HG03575 (cell line): Measurements from ENCODE around the gene MIB2.
"Not testable (repeated sequence)": the region's sequence is repeated elsewhere in the genome, so short reads cannot be mapped to it uniquely, and the experiment has no call there.

Experiments used
- ATAC-seq: cut with Tn5 transposase; IDR thresholded peaks from one replicate; pipeline ENCODE4 v1.9.1; 2021; ENCODE audit not compliant: unreplicated experiment, insufficient number of reproducible peaks, low FRiP score; ENCODE audit errors: extremely low read depth

MIB2 gene

DNA sequence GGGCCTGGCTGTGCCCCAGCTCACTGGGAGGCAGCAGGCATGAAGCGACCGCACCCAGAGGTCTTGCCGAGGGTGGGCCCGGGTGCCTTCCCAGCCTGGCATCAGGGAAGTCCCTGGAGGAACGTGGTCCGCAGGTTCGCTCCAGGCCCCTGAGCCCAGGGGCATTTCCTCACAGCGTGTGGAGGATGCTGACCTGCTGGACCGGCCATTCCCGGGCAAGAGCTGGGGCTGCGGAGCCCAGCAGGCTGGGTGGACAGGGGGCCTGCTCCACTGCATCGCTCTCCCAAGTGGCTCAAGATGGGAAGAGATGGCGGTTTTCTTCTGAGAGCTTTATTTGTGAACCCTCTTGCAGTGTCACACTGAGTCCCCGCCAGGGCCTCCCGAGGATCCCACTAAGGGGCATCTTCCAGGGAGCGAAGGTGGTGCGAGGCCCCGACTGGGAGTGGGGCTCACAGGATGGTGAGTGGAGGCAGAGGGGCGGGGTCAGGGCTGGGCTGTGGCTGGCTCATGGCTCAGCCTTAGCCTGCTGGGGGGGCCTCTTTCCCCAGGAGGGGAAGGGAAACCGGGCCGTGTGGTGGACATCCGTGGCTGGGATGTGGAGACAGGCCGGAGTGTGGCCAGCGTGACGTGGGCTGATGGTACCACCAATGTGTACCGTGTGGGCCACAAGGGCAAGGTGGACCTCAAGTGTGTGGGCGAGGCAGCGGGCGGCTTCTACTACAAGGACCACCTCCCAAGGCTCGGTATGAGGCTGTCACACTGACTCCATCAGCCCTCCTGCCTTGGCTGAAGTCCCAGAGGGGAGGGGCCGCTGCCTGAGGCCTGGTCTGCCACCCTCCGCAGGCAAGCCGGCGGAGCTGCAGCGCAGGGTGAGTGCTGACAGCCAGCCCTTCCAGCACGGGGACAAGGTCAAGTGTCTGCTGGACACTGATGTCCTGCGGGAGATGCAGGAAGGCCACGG lies 9.4 kb downstream of the MIB2 start:
- no peak for ATAC-seq

- no peak for ATAC-seq
Observed at GRCh38 chr1:1625404-1625775, 10.1 kb downstream of the MIB2 start.

GRCh38 chr1:1625824-1626206 lies 10.5 kb downstream of the MIB2 start:
- no peak for ATAC-seq

- ATAC-seq: no peak
Observed at GRCh38 chr1:1626207-1627141, 11.2 kb downstream of the MIB2 start.

DNA sequence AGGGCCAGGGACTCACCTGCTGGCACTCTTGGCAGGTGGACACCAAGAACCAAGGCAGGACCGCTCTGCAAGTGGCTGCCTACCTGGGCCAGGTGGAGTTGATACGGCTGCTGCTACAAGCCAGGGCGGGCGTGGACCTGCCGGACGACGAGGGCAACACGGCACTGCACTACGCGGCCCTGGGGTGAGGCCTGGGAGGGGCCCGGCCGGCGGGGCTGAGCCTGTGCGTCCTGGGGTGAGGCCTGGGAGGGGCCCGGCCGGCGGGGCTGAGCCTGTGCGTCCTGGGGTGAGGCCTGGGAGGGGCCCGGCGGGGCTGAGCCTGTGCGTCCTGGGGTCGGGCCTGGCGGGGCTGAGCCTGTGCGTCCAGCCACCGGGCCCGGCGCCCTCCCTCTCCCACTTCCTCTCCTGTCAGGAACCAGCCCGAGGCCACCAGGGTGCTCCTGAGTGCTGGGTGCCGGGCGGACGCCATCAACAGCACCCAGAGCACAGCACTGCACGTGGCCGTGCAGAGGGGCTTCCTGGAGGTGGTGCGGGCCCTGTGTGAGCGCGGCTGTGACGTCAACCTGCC lies 12.0 kb downstream of the MIB2 start:
- no peak for ATAC-seq

DNA sequence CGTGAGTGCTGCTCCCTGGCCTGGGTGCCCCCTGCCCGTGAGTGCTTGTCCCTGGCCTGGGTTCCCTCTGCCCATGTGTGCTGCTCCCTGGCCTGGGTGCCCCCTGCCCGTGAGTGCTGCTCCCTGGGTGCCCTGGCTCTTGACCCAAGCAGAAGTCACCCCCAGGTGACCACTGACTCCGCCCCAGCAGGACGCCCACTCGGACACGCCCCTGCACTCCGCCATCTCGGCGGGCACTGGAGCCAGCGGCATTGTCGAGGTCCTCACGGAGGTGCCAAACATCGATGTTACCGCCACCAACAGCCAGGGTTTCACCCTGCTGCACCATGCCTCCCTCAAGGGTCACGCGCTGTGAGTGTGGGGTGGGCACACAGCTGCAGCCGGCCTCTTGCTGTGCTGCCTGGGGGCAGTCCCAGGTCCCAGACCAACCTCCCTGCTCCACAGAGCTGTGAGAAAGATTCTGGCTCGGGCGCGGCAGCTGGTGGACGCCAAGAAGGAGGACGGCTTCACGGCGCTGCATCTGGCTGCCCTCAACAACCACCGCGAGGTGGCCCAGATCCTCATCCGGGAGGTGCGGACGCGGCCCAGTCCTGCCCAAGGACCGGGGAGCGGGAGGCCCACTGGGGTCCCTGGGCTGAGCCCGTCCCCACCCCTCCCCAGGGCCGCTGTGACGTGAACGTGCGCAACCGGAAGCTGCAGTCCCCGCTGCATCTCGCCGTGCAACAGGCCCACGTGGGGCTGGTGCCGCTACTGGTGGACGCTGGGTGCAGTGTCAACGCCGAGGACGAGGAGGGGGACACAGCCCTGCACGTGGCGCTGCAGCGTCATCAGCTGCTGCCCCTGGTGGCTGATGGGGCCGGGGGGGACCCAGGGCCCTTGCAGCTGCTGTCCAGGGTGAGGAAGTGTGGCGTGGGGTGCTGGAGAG lies 12.8 kb downstream of the MIB2 start:
- ATAC-seq: no peak

DNA sequence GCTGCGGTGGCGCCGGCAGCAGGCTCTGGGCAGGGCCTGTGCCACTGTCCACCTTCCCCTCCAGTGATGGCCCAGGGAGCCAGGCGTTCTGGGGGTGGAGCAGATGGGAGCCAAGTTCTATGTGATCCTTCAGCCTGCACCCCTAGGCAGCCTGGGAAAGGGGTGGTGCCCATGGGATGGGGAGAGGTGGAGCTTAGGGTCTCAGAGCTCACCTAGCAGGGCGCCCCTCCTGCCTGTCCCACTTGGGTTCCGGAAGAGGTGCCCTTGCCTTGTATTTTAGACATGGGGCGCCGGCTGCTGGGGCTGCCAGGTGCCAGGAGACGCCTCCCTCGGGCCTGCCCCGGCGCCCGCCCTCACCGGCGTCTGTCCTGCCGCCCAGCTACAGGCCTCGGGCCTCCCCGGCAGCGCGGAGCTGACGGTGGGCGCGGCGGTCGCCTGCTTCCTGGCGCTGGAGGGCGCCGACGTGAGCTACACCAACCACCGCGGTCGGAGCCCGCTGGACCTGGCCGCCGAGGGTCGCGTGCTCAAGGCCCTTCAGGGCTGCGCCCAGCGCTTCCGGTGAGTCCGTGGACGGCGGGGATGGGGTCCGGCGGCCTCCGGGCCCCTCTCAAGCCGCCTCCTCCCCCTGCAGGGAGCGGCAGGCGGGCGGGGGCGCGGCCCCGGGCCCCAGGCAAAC lies 13.6 kb downstream of the MIB2 start:
- no peak for ATAC-seq

GRCh38 chr1:1629430-1630190 lies 14.3 kb downstream of the MIB2 start:
- ATAC-seq: no peak

- no peak for ATAC-seq
Observed at GRCh38 chr1:1630191-1630964, 15.1 kb downstream of the MIB2 start.

DNA sequence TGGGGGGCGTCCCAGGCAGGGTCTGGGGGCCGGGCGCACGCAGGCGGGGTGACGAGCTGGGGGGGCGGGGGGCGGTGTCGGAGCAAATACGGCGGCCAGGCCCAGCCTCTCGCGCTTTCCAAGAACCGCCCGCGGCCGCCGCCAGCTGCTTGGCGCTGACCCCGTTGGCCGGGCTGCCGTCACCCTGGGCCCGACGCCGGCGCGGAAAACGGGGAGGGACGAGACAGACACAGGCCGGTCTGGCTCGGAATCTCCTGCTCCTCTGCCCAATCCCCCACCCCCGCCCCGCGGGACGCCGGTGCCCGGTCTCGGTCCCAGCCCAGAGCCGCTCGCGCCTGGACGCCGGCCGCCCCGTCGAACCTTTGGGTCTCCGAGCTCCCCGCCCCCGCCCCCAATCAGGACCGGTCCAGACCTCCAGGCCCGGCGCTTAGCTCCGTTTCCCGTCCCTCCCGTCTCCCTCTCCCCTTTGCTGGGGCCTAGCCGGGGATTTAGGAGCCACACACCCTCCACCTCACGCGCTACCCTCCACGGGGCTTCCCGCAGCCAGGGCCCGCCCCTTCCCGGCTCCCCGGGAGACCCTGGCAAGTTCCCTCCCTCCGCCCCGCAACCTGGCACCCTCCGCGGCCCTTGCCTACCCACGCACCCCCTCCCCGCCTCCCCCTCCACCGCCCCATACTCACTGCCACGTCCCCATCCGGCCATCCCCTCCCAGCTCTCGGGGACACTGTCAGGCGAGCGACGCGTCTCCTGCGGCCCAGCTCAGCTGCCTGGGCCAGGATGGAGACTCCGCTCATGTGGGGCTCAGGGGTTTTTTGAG lies 15.9 kb downstream of the MIB2 start:
- ATAC-seq: no peak

DNA sequence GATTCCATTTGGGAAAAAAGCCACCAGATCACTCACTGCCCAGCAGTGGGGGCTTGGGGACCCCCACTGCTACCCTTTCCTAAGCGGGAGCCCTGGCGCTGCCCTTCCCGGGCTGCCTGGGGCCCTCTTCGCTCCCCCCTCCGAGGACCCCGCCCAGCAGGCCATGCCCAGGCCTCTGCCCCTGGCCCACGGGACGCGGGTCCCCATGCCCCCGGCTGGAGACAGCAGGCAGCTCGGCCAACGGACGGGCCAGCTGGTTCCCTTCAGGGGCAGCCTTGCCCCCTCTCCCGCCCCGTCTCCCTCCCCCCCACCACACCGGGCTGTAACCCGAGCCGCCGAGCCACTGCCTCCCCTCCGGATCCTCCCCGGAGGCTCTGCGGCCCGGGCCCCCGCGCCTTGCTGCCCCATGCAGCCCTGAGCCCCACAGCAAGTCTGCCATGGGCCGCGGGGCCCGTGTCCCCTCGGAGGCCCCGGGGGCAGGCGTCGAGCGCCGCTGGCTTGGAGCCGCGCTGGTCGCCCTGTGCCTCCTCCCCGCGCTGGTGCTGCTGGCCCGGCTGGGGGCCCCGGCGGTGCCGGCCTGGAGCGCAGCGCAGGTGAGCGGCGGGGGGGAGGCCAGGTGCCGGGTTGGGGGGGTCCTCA lies 16.6 kb downstream of the MIB2 start, which contains the start of gene MMP23B:
TSS of gene MMP23B (plus strand) at position 392 of the 639 bp plus-strand sequence. CDS start at position 438, 46 bp downstream.
- no peak for ATAC-seq

- not testable (repeated sequence) for ATAC-seq
Observed at GRCh38 chr1:1633409-1633808, 18.1 kb downstream of the MIB2 start.

DNA sequence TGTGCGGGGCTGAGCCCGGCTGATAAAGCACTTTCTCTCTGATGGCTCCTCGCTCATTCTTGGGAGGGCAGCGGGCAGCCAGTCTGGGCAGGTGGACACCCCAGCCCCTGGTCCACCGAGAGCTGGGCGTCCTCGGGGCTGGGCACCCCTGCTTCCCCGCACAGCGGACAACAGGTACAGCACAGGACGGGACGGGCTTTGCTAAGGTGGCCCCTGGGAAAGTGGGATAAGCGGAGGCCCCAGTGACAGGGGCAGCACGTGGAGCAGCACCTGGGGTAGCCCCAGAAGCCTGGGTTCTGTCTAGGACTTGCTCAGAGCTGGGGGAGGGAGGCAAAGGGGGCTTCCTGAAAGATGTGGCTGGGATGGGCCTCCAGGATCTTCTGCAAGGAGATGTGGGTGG lies 19.3 kb downstream of the MIB2 start:
- ATAC-seq: not testable (repeated sequence)

DNA sequence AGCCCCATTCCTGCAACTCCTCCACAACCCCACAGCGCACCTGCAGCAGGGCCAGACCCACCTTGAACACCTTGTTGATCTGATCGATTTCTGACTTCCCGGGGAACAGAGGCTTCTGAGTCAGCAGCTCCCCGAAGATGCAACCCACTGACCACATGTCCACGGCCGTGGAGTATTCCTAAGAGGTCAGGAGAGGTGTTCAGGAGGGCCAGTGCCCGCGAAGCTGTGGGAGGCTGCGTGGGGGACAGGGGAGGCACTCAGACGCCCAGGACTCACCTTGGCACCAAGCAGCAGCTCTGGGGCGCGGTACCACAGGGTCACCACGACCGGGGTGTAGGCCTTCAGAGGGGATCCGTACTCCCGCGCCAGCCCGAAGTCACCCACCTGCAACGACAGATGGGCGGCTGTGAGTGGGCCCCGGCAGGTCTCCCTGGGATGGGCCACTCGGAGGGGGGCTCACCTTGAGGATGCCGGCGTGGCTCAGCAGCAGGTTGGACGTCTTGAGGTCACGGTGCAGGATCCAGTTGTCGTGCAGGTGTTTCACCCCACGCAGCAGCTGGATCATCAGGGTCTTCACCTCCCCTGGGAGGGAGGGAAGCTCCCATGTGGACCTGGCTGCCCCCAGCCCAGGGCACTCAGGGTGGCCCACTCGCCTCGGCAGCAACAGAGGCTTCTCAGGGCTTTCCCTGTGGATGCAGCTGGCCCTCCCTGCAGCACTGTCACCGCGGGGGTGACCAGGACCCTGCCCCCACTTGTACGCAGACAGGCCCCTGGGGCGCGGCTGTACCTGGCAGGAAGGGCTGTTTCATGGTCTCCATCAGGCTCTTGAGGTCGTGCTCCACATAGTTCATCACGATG lies 21.6 kb downstream of the MIB2 start:
- not testable (repeated sequence) for ATAC-seq
